Esophagus muscularis mucosa (tissue), 4 donors: ENCODE data around the gene TLK2. TPM values are rescaled to one million over a fixed set of nuclear protein-coding genes. Genes with fewer than 3 reads are reported as not detected.
"Not testable (repeated sequence)": the region's sequence is repeated elsewhere in the genome, so short reads cannot be mapped to it uniquely, and the experiment has no call there.

ENCODE experiments used
- DNase-seq: peaks from one replicate; pipeline ENCODE4 v3.0.0-alpha.2; 2017; ENCODE audit errors: extremely low spot score
- H3K27ac ChIP-seq, 4 donors: fragments of 200-600 bp; sonication (generic); replicated peaks in 1 of 4; 1 replicate in 3 of 4; 2 replicates in 1 of 4; pipeline ENCODE4 v1.5.1; 2016 to 2019; ENCODE audit warnings: mild to moderate bottlenecking in 1 of 4
- H3K27me3 ChIP-seq, 4 donors: fragments of 200-600 bp; sonication (generic); one replicate each; pipeline versions ENCODE4 v1.5.1 to v1.6.0; 2016 to 2019
- H3K36me3 ChIP-seq, 4 donors: fragments of 200-600 bp; sonication (generic); one replicate each; pipeline ENCODE4 v1.5.1; 2016 to 2019
- H3K4me1 ChIP-seq, 4 donors: fragments of 200-600 bp; sonication (generic); one replicate each; pipeline ENCODE4 v1.5.1; 2016 to 2019
- H3K4me3 ChIP-seq, 4 donors: fragments of 200-600 bp; sonication (generic); 1 replicate in 2 of 4; 2 replicates in 2 of 4; pipeline ENCODE4 v1.5.1; 2016 to 2019; ENCODE audit warnings: mild to moderate bottlenecking in 4 of 4, moderate library complexity in 1 of 4
- H3K9me3 ChIP-seq, 4 donors: fragments of 200-600 bp; sonication (generic); 1 replicate in 3 of 4; 2 replicates in 1 of 4; pipeline ENCODE4 v1.5.1; 2016 to 2019
- EP300 ChIP-seq: sonication (generic); formaldehyde crosslinking; IDR thresholded peaks from one replicate; pipeline ENCODE4 v1.6.1; 2017; ENCODE audit warnings: antibody characterized with exemption
- POLR2A ChIP-seq: fragments of 450-650 bp; IDR thresholded peaks from one replicate; pipeline ENCODE4 v1.6.1; 2017; ENCODE audit warnings: antibody characterized with exemption, moderate library complexity, mild to moderate bottlenecking, low read depth
- POLR2AphosphoS5 ChIP-seq, 2 donors: sonication (generic); formaldehyde crosslinking; IDR thresholded peaks; one replicate each; pipeline ENCODE4 v1.6.1; 2017; ENCODE audit warnings: antibody characterized with exemption in 2 of 2
- WGBS: methylation state at CpG from one replicate; pipeline ENCODE4 v1.1.5; 2018; 5-methylcytosine and 5-hydroxymethylcytosine counted together
- intact Hi-C: fragments of 100-400 bp; cut with DNase I; formaldehyde crosslinking; loops from one replicate; pipeline ENCODE4 v1.15.1; 2023
- total RNA-seq, 4 donors: library from RNA; depleted of rRNA; stranded (reverse); fragments of >200 nt; gene quantifications; one replicate each; pipeline versions ENCODE4 v1.1.0 to v1.2.1, GENCODE V29; 2016
- TF ChIP-seq, protein P1 (sequence below), 3 experiments: fragments of 200-600 bp in 2 of 3; fragments of 450-650 bp in 1 of 3; sonication (generic) in 2 of 3; IDR thresholded peaks; one replicate each; pipeline ENCODE4 v1.5.1; 2017 to 2019; ENCODE audit warnings: antibody characterized with exemption in 3 of 3, mild to moderate bottlenecking in 2 of 3, moderate library complexity in 1 of 3

TLK2 gene
- total RNA-seq, 4 donors from 2014 or later: 35.3 to 43.2 (median 38.3) TPM

DNA sequence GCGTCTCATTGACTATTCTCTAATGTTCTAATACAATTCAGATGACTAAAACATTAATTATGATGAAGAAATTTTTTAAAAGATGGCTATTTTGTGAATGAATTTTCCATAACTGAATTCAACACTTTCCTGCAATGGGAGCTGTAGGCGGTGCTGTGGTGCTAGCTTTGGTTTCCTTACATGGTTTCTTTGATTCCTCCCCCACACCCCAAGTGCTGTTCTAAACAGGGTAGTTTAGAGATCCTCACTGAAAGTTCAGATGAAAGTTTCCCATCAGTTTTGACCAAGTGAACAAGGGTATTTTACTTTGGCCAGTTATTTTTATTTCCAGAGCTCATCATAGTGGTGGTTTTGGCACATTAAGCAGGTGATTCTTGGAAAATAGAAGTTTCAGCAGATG lies 122.8 kb downstream of the TLK2 start:
- Histone ChIP-seq H3K4me1 (no peaks in the 10 kb centered on the region), H3K36me3 (peaks cover 41 to 96% (median 78%) of the 10 kb centered on the region in 4 donors), H3K27me3 (no peaks in the 10 kb centered on the region), H3K27ac (no peak overlapping the region), H3K4me3 (no peak overlapping the region), H3K9me3 (no peaks in the 10 kb centered on the region)
- no peak for TF ChIP-seq EP300
- TF ChIP-seq, protein P1, sequence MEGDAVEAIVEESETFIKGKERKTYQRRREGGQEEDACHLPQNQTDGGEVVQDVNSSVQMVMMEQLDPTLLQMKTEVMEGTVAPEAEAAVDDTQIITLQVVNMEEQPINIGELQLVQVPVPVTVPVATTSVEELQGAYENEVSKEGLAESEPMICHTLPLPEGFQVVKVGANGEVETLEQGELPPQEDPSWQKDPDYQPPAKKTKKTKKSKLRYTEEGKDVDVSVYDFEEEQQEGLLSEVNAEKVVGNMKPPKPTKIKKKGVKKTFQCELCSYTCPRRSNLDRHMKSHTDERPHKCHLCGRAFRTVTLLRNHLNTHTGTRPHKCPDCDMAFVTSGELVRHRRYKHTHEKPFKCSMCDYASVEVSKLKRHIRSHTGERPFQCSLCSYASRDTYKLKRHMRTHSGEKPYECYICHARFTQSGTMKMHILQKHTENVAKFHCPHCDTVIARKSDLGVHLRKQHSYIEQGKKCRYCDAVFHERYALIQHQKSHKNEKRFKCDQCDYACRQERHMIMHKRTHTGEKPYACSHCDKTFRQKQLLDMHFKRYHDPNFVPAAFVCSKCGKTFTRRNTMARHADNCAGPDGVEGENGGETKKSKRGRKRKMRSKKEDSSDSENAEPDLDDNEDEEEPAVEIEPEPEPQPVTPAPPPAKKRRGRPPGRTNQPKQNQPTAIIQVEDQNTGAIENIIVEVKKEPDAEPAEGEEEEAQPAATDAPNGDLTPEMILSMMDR (IDR thresholded peaks at IDR 0.05): peak in 1 of 3 experiments; percentile 7
- no peak for TF ChIP-seq POLR2A
- TF ChIP-seq POLR2AphosphoS5 (IDR thresholded peaks at IDR 0.05): no peak
- intact Hi-C loops: no loop called here
- no peak for DNase-seq
- WGBS: 76% methylated on average over 2 of the region's 2 CpGs

DNA sequence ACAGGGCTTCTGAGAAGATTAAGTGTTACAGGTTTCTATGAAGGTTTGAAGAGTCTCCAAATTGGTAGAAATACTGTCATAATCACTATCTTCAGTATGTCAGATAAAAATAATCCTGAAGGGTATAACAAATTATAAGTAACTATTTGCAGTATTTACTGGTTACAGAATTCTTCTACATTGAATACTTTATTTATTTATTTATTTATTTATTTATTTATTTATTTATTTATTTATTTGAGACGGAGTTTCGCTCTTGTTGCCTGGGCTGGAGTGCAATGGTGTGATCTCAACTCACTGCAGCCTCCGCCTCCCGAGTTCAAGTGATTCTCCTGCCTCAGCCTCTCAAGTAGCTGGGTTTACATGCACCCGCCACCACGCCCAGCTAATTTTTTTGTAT lies 125.2 kb downstream of the TLK2 start:
- WGBS: 98% methylated on average over 6 of the region's 6 CpGs
- H3K4me1 ChIP-seq, intact Hi-C loops, H3K9me3 ChIP-seq, DNase-seq, H3K27ac ChIP-seq, H3K27me3 ChIP-seq, H3K4me3 ChIP-seq: not testable (repeated sequence)
- H3K36me3 ChIP-seq: peaks cover 53 to 96% (median 81%) of the 10 kb centered on the region in 4 donors

DNA sequence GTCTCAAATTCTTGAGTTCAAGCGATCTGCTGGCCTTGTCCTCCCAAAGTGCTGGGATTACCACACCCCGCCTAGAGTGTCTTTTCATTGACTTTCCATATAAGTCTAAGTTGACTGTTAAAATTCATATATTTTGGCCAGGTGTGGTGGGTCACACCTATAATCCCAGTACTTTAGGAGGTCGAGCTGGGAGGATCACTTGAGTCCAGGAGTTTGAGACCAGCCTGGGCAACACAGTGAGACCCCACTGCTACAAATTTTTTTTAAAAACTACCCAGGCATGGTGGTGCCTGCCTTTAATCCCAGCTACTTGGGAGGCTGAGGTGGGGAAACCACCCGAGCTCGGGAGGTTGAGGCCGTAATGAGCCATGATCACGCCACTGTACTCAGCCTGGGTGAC lies 127.0 kb downstream of the TLK2 start:
- DNase-seq: no peak
- Histone ChIP-seq H3K4me3 (no peak overlapping the region), H3K4me1 (no peaks in the 10 kb centered on the region), H3K27me3 (no peaks in the 10 kb centered on the region), H3K36me3 (peaks cover 54 to 96% (median 81%) of the 10 kb centered on the region in 4 donors), H3K27ac (no peak overlapping the region), H3K9me3 (no peaks in the 10 kb centered on the region)
- WGBS: 97% methylated on average over 7 of the region's 7 CpGs
- intact Hi-C loops: no loop called here
- TF ChIP-seq EP300 (no peak), POLR2A (no peak), POLR2AphosphoS5 (IDR thresholded peaks at IDR 0.05) (no peak)
- TF ChIP-seq, protein P1 (IDR thresholded peaks at IDR 0.05): no peak

DNA sequence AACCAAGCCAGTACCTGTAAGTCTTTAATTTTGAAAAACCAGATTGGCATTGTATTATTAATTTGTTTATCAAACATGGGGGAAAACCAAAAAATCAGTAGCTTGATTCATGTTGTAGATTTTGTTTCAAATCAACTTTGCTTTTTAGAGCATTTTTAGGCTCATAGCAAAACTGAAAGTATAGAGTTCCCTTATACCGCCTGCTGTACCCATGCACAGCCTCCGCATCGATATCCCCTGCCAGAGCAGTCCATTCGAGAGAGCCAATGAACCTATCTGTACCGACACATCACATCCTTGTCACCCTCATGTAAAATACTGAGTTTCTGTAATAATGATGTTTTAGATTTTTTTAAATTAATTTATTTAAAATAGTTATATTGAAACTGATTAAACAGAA lies 132.7 kb downstream of the TLK2 start:
- Histone ChIP-seq H3K27ac (no peak overlapping the region), H3K36me3 (peaks cover 43 to 98% (median 91%) of the 10 kb centered on the region in 4 donors), H3K4me1 (no peaks in the 10 kb centered on the region), H3K27me3 (no peaks in the 10 kb centered on the region), H3K9me3 (no peaks in the 10 kb centered on the region), H3K4me3 (no peak overlapping the region)
- intact Hi-C loops: no loop called here
- TF ChIP-seq POLR2AphosphoS5 (IDR thresholded peaks at IDR 0.05) (no peak), EP300 (no peak), POLR2A (no peak)
- TF ChIP-seq, protein P1 (IDR thresholded peaks at IDR 0.05): no peak
- 94% methylated on average over 5 of the region's 5 CpGs for WGBS
- no peak for DNase-seq

DNA sequence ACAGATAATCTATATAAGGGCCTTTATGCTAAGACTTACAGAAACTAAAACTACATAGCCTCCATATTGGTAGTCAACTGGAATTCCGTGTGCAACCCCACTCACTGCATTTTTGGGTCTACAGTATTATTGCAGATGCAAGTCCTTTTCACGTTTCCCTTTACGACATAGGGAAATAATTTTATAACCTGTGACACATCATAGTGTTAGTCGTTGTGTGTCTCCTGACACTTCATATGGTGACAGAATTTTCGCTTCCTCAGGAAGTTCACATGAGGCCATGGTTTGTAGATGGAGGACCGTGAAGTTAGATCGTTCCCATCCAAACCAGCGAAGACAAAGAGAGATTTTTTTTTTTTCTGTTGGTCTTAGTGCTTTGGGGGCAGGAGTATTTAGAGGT lies 133.1 kb downstream of the TLK2 start:
- no peak overlapping the region for H3K4me3 ChIP-seq
- no peak for DNase-seq
- H3K27ac ChIP-seq: no peak overlapping the region
- TF ChIP-seq POLR2A (no peak), POLR2AphosphoS5 (IDR thresholded peaks at IDR 0.05) (no peak), EP300 (no peak)
- TF ChIP-seq, protein P1 (IDR thresholded peaks at IDR 0.05): no peak
- H3K9me3 ChIP-seq: no peaks in the 10 kb centered on the region
- peaks cover 39 to 96% (median 87%) of the 10 kb centered on the region in 4 donors for H3K36me3 ChIP-seq
- no peaks in the 10 kb centered on the region for H3K4me1 ChIP-seq
- WGBS: 65% methylated on average over 8 of the region's 8 CpGs
- H3K27me3 ChIP-seq: no peaks in the 10 kb centered on the region
- intact Hi-C loops: no loop called here

DNA sequence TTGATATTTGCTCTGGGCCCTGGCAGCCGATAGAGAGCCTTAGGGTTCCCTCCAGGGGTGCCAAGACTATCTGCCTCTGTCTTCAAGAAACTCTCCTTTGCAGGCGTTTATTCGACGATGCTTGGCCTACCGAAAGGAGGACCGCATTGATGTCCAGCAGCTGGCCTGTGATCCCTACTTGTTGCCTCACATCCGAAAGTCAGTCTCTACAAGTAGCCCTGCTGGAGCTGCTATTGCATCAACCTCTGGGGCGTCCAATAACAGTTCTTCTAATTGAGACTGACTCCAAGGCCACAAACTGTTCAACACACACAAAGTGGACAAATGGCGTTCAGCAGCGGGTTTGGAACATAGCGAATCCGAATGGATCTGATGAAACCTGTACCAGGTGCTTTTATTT lies 133.7 kb downstream of the TLK2 start:
- H3K36me3 ChIP-seq: peaks cover 33 to 90% (median 83%) of the 10 kb centered on the region in 4 donors
- H3K27ac ChIP-seq, DNase-seq, intact Hi-C loops, H3K4me3 ChIP-seq, H3K4me1 ChIP-seq, H3K27me3 ChIP-seq, H3K9me3 ChIP-seq: not testable (repeated sequence)
- WGBS: 94% methylated on average over 12 of the region's 12 CpGs

DNA sequence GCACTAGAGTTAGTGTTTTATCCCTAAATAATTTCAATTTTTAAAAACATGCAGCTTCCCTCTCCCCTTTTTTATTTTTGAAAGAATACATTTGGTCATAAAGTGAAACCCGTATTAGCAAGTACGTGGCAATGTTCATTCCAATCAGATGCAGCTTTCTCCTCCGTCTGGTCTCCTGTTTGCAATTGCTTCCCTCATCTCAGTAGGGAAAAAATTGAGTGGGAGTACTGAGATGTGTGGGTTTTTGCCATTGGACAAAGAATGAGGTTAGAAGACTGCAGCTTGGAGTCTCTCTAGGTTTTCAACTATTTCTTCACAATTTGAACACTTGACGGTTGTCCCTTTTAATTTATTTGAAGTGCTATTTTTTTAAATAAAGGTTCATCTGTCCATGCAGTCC lies 134.5 kb downstream of the TLK2 start:
- H3K27ac ChIP-seq, H3K4me1 ChIP-seq, intact Hi-C loops, H3K4me3 ChIP-seq, DNase-seq, H3K9me3 ChIP-seq, H3K27me3 ChIP-seq: not testable (repeated sequence)
- peaks cover 27 to 82% (median 75%) of the 10 kb centered on the region in 4 donors for H3K36me3 ChIP-seq
- 69% methylated on average over 4 of the region's 4 CpGs for WGBS
